Stimulated activated CD4-positive, alpha-beta T cell treated with anti-CD3 and anti-CD28 coated beads, TNF-alpha, amount 100 ng/mL, for 24 hours (primary cell): ENCODE data around the gene USP31.
"Not testable (repeated sequence)": the region's sequence is repeated elsewhere in the genome, so short reads cannot be mapped to it uniquely, and the experiment has no call there.

ENCODE experiments used
- DNase-seq, 3 experiments: peaks; one replicate each; pipeline ENCODE4 v3.0.0-alpha.2; 2020; ENCODE audit warnings: low read depth in 3 of 3

USP31 gene

GRCh38 chr16:23131931-23132621, 17.2 kb downstream of the USP31 start:
- no peak for DNase-seq

DNA sequence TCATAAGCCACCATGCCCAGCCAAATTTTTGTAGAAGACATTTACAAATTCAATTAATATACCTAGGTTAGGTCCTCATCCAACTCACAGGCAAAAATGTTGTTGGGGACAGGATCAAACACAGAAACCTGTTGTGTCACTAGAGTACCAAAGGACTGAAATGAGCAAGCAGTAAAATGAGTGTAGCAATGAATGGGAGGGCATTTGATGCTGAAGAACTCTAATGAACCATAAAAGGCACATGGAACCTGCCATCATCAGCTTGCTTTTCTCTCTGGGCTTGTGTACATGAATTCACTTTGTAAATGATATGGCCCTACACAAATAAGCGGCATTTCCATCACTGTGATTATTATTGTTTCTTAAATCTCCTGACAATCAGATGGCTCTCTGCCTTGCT, 17.8 kb downstream of the USP31 start:
- DNase-seq = no peak

DNA sequence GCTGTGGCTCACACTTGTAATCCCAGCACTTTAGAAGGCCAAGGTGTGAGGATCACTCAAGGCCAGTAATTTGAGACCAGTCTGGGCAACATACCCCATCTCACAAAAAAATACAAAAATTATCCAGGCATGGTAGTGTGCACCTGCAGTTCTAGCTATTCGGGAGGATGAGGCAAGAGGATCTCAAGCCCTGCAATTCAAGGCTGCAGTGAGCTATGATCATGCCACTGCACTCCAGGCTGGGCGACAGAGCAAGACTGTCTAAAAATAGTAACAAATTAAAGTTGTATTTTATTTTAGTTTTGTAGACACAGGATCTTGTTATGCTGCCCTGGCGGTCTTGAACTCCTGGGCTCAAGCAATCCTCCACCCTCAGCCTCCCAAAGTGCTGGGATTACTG, 18.2 kb downstream of the USP31 start:
- no peak for DNase-seq

DNA sequence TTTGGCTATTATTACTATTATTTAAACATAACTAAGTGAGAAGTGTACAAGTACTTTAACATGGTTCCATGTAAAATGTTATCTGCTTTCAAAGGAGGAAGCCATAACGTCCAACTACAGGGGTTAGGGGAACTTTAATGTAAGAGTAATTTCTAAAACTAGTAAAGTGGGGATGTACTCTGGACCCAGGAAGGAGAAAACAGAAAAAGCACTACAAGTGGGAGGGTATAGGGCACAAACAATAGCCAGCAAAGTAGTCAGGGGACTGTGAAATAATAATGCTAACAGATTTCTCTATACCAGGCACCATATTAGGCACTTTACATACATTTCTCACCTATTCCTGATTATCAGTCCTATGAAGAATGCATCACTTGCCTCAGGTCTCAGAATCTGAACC, 19.6 kb downstream of the USP31 start:
- DNase-seq = no peak

GRCh38 chr16:23128056-23128455, 21.2 kb downstream of the USP31 start:
- no peak for DNase-seq

- no peak for DNase-seq
Measured at GRCh38 chr16:23125277-23125676, 24.0 kb downstream of the USP31 start.

DNA sequence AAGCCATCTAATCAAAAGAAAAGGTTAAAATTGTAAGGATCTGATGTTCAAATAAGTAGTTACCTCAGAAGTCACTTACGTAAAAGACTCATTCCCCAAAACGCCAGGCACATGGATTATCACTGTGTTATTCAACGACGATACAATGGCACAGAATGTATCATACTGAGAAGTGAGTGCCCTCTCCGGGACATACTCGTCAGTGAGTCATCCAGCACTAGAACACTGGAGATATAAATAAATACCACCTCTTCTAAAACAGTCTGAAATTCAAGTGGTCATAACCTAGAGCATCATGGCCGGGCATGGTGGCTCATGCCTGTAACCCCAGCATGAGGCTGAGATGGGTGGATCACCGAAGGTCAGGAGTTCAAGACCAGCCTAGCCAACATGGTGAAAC, 24.9 kb downstream of the USP31 start:
- no peak for DNase-seq

- no peak for DNase-seq
Measured at GRCh38 chr16:23122144-23122543, 27.1 kb downstream of the USP31 start.

GRCh38 chr16:23121024-23121423, 28.2 kb downstream of the USP31 start:
- no peak for DNase-seq

GRCh38 chr16:23120562-23120961, 28.7 kb downstream of the USP31 start:
- no peak for DNase-seq

GRCh38 chr16:23119570-23119969, 29.7 kb downstream of the USP31 start:
- no peak for DNase-seq

DNA sequence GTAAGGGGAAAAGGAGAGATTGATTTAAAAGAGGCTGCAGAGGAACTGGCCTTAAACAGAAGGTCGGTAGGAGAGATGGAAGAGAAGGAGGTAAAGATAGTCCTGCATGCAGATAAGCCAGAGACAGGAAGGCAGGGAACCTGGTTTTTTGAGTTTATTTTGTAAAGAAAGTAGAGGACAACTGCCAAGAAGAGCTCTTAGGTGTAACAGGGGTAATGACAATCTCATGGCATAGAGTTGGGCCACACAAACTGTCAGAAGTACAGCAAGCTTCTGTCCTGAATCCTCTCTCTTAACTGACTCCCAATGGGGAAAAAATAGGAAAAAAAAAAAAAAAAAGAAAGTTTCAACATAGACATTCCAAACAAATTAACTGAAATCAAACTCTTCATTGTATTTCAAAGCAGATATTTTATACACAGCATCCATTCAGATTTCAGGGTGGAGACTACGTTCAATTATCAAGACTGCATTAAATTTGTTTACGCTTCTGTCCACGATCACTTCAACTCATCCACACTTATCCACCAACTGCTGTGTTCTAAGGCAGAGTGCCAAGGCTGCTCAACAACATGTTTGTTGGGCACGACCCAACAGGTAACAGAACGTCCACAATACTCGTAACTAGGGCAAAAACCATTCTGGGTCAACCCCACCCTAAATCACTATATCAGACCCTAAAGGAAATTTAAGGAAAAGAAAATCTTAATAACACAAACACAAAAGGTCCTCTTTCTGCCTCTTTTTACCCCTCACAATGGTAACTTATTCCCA, 34.9 kb downstream of the USP31 start:
- DNase-seq = no peak

DNA sequence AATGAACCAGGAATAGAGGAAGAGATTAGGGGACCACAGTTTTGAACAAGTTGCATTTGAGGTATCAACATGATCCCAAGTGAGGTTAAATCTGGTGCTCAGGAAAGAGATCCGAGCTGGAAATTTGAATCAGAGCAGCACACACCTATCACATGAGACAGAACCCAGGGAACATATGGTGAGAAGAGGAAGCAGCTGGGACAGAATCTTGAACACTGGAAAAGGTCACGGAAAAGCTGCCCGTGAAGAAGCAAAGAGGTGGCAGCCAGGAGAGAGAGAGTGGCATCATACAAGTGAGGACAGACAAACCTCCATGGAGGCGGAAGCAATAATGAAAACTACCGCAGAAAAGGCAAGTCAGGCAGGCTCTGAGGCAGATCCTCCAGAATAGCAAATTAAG, 36.1 kb downstream of the USP31 start:
- DNase-seq = no peak

- no peak for DNase-seq
Measured at GRCh38 chr16:23110257-23110899, 38.9 kb downstream of the USP31 start.

DNA sequence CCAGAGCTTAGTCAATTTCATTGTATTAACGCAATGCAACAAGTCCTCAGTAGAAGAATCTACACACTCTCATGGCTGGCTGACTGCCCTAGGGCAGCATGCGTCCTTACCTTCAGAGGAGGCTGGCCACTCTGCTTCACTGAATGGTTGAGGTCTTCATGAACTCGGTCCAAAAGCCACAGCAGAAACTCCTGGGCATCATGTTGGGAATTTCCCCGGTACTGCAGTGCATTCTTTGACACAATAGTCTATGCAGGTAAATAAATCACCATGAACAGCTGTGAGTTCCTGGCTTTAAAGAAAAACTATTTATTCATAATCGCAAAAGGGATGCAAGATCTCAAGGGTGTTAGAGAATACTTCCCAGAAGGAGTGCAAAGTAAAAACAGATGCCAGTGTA, 41.3 kb downstream of the USP31 start:
- no peak for DNase-seq

DNA sequence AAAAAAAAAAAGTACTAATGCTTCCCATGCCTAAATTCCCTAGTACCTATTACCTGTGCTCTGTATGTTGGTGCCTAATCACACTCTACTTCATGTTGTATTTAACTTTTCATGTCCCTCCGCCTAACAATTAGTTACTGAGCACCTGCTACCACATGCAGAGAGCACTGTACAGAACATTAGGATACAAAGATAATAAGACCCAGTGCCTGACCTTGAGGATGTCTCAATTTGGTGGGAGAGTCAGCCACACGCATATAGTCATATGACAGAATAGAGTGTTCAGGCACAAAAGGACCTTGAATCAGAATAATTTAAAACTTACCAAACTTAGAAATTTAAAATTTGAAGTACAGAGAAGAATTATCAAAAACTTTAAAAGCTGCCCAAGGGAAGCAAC, 42.1 kb downstream of the USP31 start:
- DNase-seq = no peak

GRCh38 chr16:23105309-23105708, 43.9 kb downstream of the USP31 start:
- no peak for DNase-seq

DNA sequence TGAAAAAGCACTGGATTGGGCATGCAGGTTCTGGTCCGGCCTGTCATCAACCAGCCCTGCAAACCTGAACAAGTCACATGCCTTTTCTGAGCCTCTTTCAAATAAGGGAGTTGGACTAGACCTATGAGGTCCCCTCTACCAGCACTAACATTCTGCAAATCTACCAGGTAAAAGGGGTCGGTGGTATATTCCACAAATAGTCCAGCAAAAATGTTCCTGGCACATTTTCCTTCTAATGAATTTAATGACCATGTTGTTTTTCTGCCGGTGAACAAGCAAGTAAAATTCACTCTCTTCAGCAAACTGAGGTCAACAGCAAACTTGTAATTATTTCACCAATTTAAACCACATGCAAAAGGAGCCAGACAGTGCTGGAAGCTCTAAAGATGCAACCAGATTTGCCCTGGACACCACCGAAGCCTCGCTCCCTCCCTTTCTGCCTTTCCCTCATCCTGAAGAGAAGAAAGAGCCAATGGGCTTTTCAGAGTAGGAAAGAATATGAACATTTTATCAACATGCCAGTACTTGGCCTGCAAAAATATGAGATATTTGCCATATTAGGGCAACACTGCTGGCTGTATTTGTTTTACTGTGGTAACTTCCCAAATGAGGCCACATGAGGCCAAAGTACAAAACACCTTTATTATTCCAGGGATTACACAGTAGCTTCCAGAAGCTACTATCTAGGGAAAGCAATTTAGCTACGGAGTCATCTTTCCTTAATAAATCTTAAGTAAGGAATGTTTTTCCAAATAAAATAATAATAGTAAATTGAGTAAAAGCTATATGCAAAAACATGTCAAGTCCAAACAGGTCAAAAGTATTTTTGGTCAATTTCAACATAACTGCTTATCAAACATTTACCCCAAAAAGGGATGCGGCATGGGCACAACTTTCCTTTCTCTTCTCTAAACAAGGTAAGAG, 45.0 kb downstream of the USP31 start:
- no peak for DNase-seq

- DNase-seq = no peak
Measured at GRCh38 chr16:23103603-23104002, 45.6 kb downstream of the USP31 start.

GRCh38 chr16:23101012-23101550, 48.2 kb downstream of the USP31 start:
- DNase-seq = no peak

DNA sequence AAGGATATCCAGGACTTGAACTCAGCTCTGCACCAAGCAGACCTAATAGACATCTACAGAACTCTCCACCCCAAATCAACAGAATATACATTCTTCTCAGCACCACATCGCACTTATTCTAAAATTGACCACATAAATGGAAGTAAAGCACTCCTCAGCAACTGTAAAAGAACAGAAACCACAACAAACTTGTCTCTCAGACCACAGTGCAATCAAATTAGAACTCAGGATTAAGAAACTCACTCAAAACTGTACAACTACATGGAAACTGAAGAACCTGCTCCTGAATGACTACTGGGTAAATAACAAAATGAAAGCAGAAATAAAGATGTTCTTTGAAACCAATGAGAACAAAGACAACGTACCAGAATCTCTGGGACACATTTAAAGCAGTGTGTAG, 52.8 kb downstream of the USP31 start:
- not testable (repeated sequence) for DNase-seq

- DNase-seq = not testable (repeated sequence)
Measured at GRCh38 chr16:23094136-23094535, 55.1 kb downstream of the USP31 start.
